HepG2 (cell line): ENCODE measurements around the gene ITGB5. TPM values are rescaled to one million over a fixed set of nuclear protein-coding genes. Genes with fewer than 3 reads are reported as not detected.
"Not testable (repeated sequence)": the region's sequence is repeated elsewhere in the genome, so short reads cannot be mapped to it uniquely, and the experiment has no call there.

Experiments used
- ATAC-seq: fragments of 200-7000 bp; cut with Tn5 transposase; 3 replicates; pipeline ENCODE4 v1.9.1; 2020; ENCODE audit warnings: mild to moderate bottlenecking, moderate library complexity
- BruUV-seq: library from RNA; stranded (reverse); fragments of 400-500 nt; replicated peaks from 2 replicates; lab custom pipeline; 2021; lab: Mats Ljungman, UMichigan
- CTCF ChIA-PET: fragments of 300-600 bp; formaldehyde crosslinking; extraction: SDS; loops from one replicate; lab custom pipeline; 2021; ENCODE audit warnings: low total read pairs, inconsistent platforms, low intra/inter-chr PET ratio; lab: Yijun Ruan, JAX
- POLR2A ChIA-PET: fragments of 350-600 bp; sonication (Branson Sonifier 250); formaldehyde crosslinking; loops from one replicate; lab custom pipeline; 2020; ENCODE audit warnings: antibody characterized with exemption, inconsistent platforms; lab: Yijun Ruan, JAX
- DNase-seq: peaks from one replicate; pipeline ENCODE4 v3.0.0-alpha.2; 2015; ENCODE audit warnings: low spot score
- FAIRE-seq: peaks from 3 replicates; lab custom pipeline; 2011; peaks lifted over from hg19 to GRCh38; lab: Jason Lieb, UNC
- H2AFZ ChIP-seq: one replicate; pipeline ENCODE4 v1.6.1; 2011; ENCODE audit warnings: low read length, inconsistent platforms
- H3K27ac ChIP-seq: fragments of 300-600 bp; 3 replicates; pipeline ENCODE4 v1.8.0; 2011; ENCODE audit warnings: mixed run types, mild to moderate bottlenecking, mixed read lengths, low read length, inconsistent platforms; ENCODE audit not compliant: insufficient read depth; ENCODE audit errors: extremely low read length
- H3K27me3 ChIP-seq, 2 experiments: fragments of 200-600 bp in 1 of 2; 2 replicates in 1 of 2; 3 replicates in 1 of 2; pipeline versions ENCODE4 v1.6.0 to v1.8.0; 2011; ENCODE audit warnings: low read length in 2 of 2, mild to moderate bottlenecking in 2 of 2, moderate library complexity in 2 of 2, inconsistent platforms in 1 of 2; ENCODE audit not compliant: insufficient read depth in 2 of 2, control insufficient read depth in 1 of 2
- H3K36me3 ChIP-seq, 2 experiments: fragments of 200-600 bp in 1 of 2; replicated peaks in 1 of 2; 2 replicates in 1 of 2; 3 replicates in 1 of 2; pipeline versions ENCODE4 v1.5.1 to v1.8.0; 2011; ENCODE audit warnings: low read length in 2 of 2, inconsistent platforms in 1 of 2; ENCODE audit not compliant: insufficient read depth in 2 of 2, control insufficient read depth in 1 of 2
- H3K4me1 ChIP-seq: 2 replicates; pipeline ENCODE4 v1.5.1; 2012; ENCODE audit warnings: low read length, inconsistent platforms; ENCODE audit not compliant: insufficient read depth
- H3K4me2 ChIP-seq: 2 replicates; pipeline ENCODE4 v1.6.0; 2011; ENCODE audit warnings: low read depth, low read length, inconsistent platforms
- H3K4me3 ChIP-seq, 3 experiments: fragments of 200-600 bp in 1 of 3; sonication (generic), shearing (Covaris generic) in 1 of 3; replicated peaks in 1 of 3; 2 replicates each; pipeline ENCODE4 v1.5.1; 2011 to 2016; ENCODE audit warnings: low read length in 3 of 3, inconsistent platforms in 2 of 3, low read depth in 2 of 3, mild to moderate bottlenecking in 2 of 3, control low read depth in 1 of 3, mixed read lengths in 1 of 3; ENCODE audit not compliant: insufficient read depth in 1 of 3
- H3K79me2 ChIP-seq: one replicate; pipeline ENCODE4 v1.6.1; 2011; ENCODE audit warnings: low read length, inconsistent platforms; ENCODE audit not compliant: insufficient read depth
- H3K9ac ChIP-seq: 2 replicates; pipeline ENCODE4 v1.6.0; 2011; ENCODE audit warnings: mild to moderate bottlenecking, low read depth, low read length, inconsistent platforms; ENCODE audit not compliant: insufficient read depth
- H3K9me3 ChIP-seq: 2 replicates; pipeline ENCODE4 v1.5.1; 2012; ENCODE audit warnings: mild to moderate bottlenecking, low read length
- H4K20me1 ChIP-seq: 2 replicates; pipeline ENCODE4 v1.6.0; 2011; ENCODE audit warnings: inconsistent platforms, mild to moderate bottlenecking, low read length, moderate library complexity; ENCODE audit not compliant: insufficient read depth
- AGO2 ChIP-seq: fragments of 200-400 bp; formaldehyde crosslinking; optimal IDR thresholded peaks from 2 replicates; pipeline ENCODE3; 2017; ENCODE audit warnings: mild to moderate bottlenecking, low read depth, low read length, moderate library complexity
- MAFG ChIP-seq: sonication (generic); formaldehyde crosslinking; IDR thresholded peaks from 2 replicates; pipeline ENCODE4 v1.5.1; 2020; ENCODE audit warnings: mild to moderate bottlenecking, missing genetic modification reagents
- NFE2L2 ChIP-seq: fragments of 150-350 bp; IDR thresholded peaks from 2 replicates; pipeline ENCODE4 v1.6.1; 2014; ENCODE audit warnings: low read length
- NRL ChIP-seq: sonication (generic); formaldehyde crosslinking; IDR thresholded peaks from 2 replicates; pipeline ENCODE4 v1.5.0; 2020; ENCODE audit warnings: missing genetic modification reagents, mild to moderate bottlenecking, moderate library complexity, borderline replicate concordance
- PITX1 ChIP-seq: sonication (generic); formaldehyde crosslinking; IDR thresholded peaks from 2 replicates; pipeline ENCODE4 v1.5.1; 2020; ENCODE audit warnings: mild to moderate bottlenecking, missing genetic modification reagents
- POLR2A ChIP-seq, 2 experiments: IDR thresholded peaks; 2 replicates each; pipeline ENCODE4 v1.6.1; 2011; ENCODE audit warnings: low read depth in 2 of 2, low read length in 2 of 2, mild to moderate bottlenecking in 1 of 2, moderate library complexity in 1 of 2; ENCODE audit not compliant: insufficient read depth in 1 of 2
- POLR2G ChIP-seq: fragments of 200-400 bp; formaldehyde crosslinking; IDR thresholded peaks from 2 replicates; pipeline ENCODE4 v1.6.1; 2018; ENCODE audit warnings: mild to moderate bottlenecking, low read depth, low read length, moderate library complexity
- RBM22 ChIP-seq: fragments of 200-400 bp; formaldehyde crosslinking; optimal IDR thresholded peaks from 2 replicates; pipeline ENCODE3; 2017; ENCODE audit warnings: mild to moderate bottlenecking, low read length, moderate library complexity
- SSRP1 ChIP-seq: IDR thresholded peaks from 2 replicates; pipeline ENCODE4 v1.6.1; 2016; ENCODE audit warnings: control low read depth
- XBP1 ChIP-seq: sonication (generic); formaldehyde crosslinking; IDR thresholded peaks from 2 replicates; pipeline ENCODE4 v1.5.0; 2020; ENCODE audit warnings: missing genetic modification reagents
- ZNF296 ChIP-seq: sonication (generic); formaldehyde crosslinking; conservative IDR thresholded peaks from 2 replicates; pipeline ENCODE4 v1.5.0; 2020; ENCODE audit warnings: mild to moderate bottlenecking, missing genetic modification reagents
- WGBS: methylation state at CpG from one replicate; pipeline ENCODE4 v1.1.6; 2017; ENCODE audit warnings: low lambda C conversion rate; 5-methylcytosine and 5-hydroxymethylcytosine counted together
- in situ Hi-C: cut with HindIII; loops from 2 replicates; pipeline ENCODE4 v1.10.0; 2017; ENCODE audit warnings: low pct_unique_long_range_greater_than_20kb; ENCODE audit not compliant: extremely low pct_ligation_motif_present
- intact Hi-C: fragments of 100-400 bp; cut with micrococcal nuclease; formaldehyde crosslinking; loops from one replicate; pipeline ENCODE4 v1.10.0; 2022; ENCODE audit not compliant: unreplicated experiment
- polyA plus RNA-seq, 8 experiments: library from polyadenylated mRNA; depleted of rRNA in 3 of 8; stranded (reverse) in 7 of 8; unstranded in 1 of 8; fragments of >200 nt; fragmentation: Illumina TruSeq in 4 of 8; extraction: Trizol in 4 of 8; gene quantifications; 2 replicates each; pipeline versions ENCODE4 v1.2.1 to v1.2.3, GENCODE V29; 2011 to 2016; ENCODE audit warnings: low read depth in 4 of 8, missing spikeins in 1 of 8, mixed read lengths in 1 of 8; ENCODE audit not compliant: insufficient read depth in 1 of 8
- total RNA-seq, 5 experiments: library from RNA; depleted of rRNA; stranded (reverse); fragments of >200 nt; fragmentation: Illumina TruSeq; extraction: Trizol; gene quantifications; 2 replicates each; pipeline ENCODE4 v1.2.3, GENCODE V29; 2016; ENCODE audit warnings: low read depth in 1 of 5
- TF ChIP-seq, protein P1 (sequence below): sonication (generic); formaldehyde crosslinking; IDR thresholded peaks from 2 replicates; pipeline ENCODE4 v1.5.0; 2020; ENCODE audit warnings: missing genetic modification reagents, mild to moderate bottlenecking, borderline replicate concordance
- TF ChIP-seq, protein P2 (sequence below): sonication (generic); formaldehyde crosslinking; IDR thresholded peaks from 2 replicates; pipeline ENCODE4 v1.5.1; 2020; ENCODE audit warnings: mild to moderate bottlenecking, moderate library complexity, missing genetic modification reagents

Gene ITGB5
- total and polyA plus RNA-seq, 2 of the 13 experiments (the other 11 are each of a cell fraction or from before 2014, with no cell fraction given) = 74.1 to 343 TPM

DNA sequence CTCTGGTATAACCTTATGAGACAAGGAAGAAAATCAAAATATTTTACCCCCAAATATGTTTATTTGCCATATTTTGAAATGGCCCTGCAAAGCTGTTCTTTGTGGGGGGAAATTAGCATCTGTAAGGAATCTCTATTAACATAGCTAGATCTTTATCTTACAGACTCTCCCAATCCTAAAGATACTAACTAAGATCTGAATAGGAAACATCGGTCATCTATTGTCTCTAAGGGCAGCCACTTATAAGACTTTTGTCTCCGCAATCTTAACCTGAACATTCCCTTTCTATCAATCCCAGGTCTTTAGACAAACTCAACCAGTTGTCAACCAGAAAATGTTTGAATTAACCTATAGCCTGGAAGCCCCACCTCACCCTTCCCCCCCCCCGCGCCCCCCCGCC lies 135.7 kb downstream of the ITGB5 start (continued):
- TF ChIP-seq, protein P1, sequence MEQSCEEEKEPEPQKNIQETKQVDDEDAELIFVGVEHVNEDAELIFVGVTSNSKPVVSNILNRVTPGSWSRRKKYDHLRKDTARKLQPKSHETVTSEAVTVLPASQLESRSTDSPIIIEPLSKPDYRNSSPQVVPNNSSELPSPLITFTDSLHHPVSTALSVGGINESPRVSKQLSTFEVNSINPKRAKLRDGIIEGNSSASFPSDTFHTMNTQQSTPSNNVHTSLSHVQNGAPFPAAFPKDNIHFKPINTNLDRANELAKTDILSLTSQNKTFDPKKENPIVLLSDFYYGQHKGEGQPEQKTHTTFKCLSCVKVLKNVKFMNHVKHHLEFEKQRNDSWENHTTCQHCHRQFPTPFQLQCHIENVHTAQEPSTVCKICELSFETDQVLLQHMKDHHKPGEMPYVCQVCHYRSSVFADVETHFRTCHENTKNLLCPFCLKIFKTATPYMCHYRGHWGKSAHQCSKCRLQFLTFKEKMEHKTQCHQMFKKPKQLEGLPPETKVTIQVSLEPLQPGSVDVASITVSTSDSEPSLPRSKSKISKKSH (CRISPR knock-in tag) = no peak
- TF ChIP-seq, all 625 proteins: peak for 0

DNA sequence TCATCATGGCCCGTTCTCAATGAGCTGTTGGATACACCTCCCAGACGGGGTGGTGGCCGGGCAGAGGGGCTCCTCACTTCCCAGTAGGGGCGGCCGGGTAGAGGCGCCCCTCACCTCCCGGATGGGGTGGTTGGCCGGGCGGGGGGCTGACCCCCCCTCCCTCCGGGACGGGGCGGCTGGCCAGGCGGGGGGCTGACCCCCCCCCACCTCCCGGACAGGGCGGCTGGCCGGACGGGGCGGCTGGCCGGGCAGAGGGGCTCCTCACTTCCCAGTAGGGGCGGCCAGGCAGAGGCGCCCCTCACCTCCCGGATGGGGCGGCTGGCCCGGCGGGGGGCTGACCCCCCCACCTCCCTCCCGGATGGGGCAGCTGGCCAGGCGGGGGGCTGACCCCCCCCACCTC lies 137.3 kb downstream of the ITGB5 start:
- in situ Hi-C loops = loop anchor here (25.0 kb wide), 1 partner anchor 412 kb away; no protein-coding TSS in a partner anchor
- H3K79me2 ChIP-seq, H2AFZ ChIP-seq, POLR2A ChIA-PET, H3K4me1 ChIP-seq, DNase-seq, H3K27me3 ChIP-seq, H4K20me1 ChIP-seq, BruUV-seq, ATAC-seq, H3K4me3 ChIP-seq, CTCF ChIA-PET, H3K27ac ChIP-seq, H3K4me2 ChIP-seq, H3K9me3 ChIP-seq, FAIRE-seq, H3K9ac ChIP-seq: not testable (repeated sequence)
- intact Hi-C loops = loop anchor here (10.0 kb wide), 1 partner anchor 185 kb away; no protein-coding TSS in a partner anchor
- WGBS = 86% methylated on average over 9 of the region's 27 CpGs
- peaks cover 0 to 13% of the 10 kb centered on the region in 2 experiments; a peak in 2 of 5 replicates for H3K36me3 ChIP-seq

DNA sequence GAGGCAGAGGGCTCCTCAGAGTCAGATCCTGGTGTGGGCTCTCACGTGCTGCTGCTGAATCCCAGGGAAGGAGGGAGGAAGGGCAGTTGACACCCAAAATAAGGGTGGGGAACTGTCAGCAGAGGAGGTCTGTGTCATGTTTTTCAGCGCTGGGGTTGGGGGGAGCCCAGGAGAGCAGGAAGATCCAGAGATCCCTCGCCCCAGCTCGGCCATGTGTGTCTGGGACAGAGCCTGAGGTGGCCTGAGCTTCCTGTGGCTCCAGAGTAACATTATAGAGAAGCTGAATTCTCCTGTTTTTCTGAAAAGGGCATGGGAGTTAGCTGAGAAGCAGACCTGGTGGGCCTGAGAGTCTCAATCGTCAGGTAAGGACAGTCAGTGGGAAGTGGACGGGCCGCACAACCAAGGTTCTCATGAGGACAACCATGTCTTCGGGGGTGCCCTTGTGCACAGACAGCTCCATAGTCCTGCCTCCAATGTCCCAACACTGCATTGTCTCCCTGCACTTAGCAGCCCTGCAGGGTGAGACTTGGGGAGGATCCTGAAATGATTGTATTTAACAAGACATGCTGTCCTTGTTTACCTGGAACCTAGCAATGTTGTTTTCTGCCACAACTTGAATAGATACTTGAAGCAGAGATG lies 138.5 kb downstream of the ITGB5 start:
- Histone ChIP-seq H3K79me2 (no peaks in the 10 kb centered on the region), H3K4me3 (no peak overlapping the region), H4K20me1 (peaks cover 3% of the 10 kb centered on the region; the same call in 1 of the 2 replicates), H3K9ac (no peak overlapping the region), H3K27ac (peak overlapping the region; percentile 38), H3K4me2 (no peak overlapping the region), H3K27me3 (no peaks in the 10 kb centered on the region), H2AFZ (no peak overlapping the region), H3K4me1 (peaks cover 6% of the 10 kb centered on the region), H3K9me3 (no peaks in the 10 kb centered on the region), H3K36me3 (peaks cover 4 to 25% of the 10 kb centered on the region in 2 experiments; a peak in 3 of 5 replicates)
- in situ Hi-C loops = no loop called here
- FAIRE-seq = no peak
- DNase-seq = no peak
- ChIA-PET CTCF (no interaction called here), POLR2A (interaction anchor here (1.0 to 1.1 kb wide), 3 partner anchors 18 to 50 kb away, joined by 3 to 5 read pairs (median 4); partner anchors contain the start of gene UMPS)
- BruUV-seq = no TSS peak
- ATAC-seq = peak; percentile 68
- WGBS = 98% methylated on average over 7 of the region's 8 CpGs
- intact Hi-C loops = loop anchor here (10.0 kb wide), 1 partner anchor 184 kb away; no protein-coding TSS in a partner anchor
- peak; percentile 10; the same call in 1 of the 2 replicates for TF ChIP-seq SSRP1 (CRISPR knock-in tag)
- peak; percentile 89 for TF ChIP-seq RBM22
- TF ChIP-seq ZNF296 (CRISPR knock-in tag) = no peak
- TF ChIP-seq POLR2G = peak; percentile 73
- peak in 1 of 2 experiments; percentile 55; a peak in 1 of 4 replicates for TF ChIP-seq POLR2A (IDR thresholded peaks at IDR 0.05; ENCODE audit: insufficient read depth in 1 of 2, low read depth in 2 of 2, low read length in 2 of 2)
- no peak for TF ChIP-seq NRL (CRISPR knock-in tag)
- no peak for TF ChIP-seq NFE2L2
- TF ChIP-seq MAFG (CRISPR knock-in tag) = no peak
- peak; percentile 26 for TF ChIP-seq AGO2
- 0 out of 2 replicates have a peak, but pooled peaks have one; percentile 20 for TF ChIP-seq PITX1 (CRISPR knock-in tag)
- TF ChIP-seq, protein P2, sequence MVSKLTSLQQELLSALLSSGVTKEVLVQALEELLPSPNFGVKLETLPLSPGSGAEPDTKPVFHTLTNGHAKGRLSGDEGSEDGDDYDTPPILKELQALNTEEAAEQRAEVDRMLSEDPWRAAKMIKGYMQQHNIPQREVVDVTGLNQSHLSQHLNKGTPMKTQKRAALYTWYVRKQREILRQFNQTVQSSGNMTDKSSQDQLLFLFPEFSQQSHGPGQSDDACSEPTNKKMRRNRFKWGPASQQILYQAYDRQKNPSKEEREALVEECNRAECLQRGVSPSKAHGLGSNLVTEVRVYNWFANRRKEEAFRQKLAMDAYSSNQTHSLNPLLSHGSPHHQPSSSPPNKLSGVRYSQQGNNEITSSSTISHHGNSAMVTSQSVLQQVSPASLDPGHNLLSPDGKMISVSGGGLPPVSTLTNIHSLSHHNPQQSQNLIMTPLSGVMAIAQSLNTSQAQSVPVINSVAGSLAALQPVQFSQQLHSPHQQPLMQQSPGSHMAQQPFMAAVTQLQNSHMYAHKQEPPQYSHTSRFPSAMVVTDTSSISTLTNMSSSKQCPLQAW (CRISPR knock-in tag) = 0 out of 2 replicates have a peak, but pooled peaks have one; percentile 40
- no peak for TF ChIP-seq XBP1 (CRISPR knock-in tag)
